KMS-11 (cell line): ENCODE data around the gene DGCR2.

Experiments used
- H2AFZ ChIP-seq: fragments of 200-600 bp; sonication (generic); 2 replicates; pipeline ENCODE4 v1.6.1; 2016; ENCODE audit warnings: antibody characterized with exemption, mixed run types, low read depth
- H3K27ac ChIP-seq: fragments of 200-600 bp; sonication (generic); 2 replicates; pipeline ENCODE4 v1.6.1; 2016; ENCODE audit warnings: mild to moderate bottlenecking, mixed run types
- H3K27me3 ChIP-seq: fragments of 200-600 bp; sonication (generic); 2 replicates; pipeline ENCODE4 v1.6.1; 2017; ENCODE audit warnings: mild to moderate bottlenecking, low read depth, mixed run types, moderate library complexity; ENCODE audit not compliant: insufficient read depth
- H3K36me3 ChIP-seq: fragments of 200-600 bp; sonication (generic); 2 replicates; pipeline ENCODE4 v1.6.1; 2017; ENCODE audit warnings: mild to moderate bottlenecking, mixed run types; ENCODE audit not compliant: insufficient read depth
- H3K4me1 ChIP-seq: fragments of 200-600 bp; sonication (generic); 2 replicates; pipeline ENCODE4 v1.6.1; 2016; ENCODE audit warnings: mild to moderate bottlenecking, low read depth, mixed run types; ENCODE audit not compliant: poor library complexity, severe bottlenecking
- H3K4me2 ChIP-seq: fragments of 200-600 bp; sonication (generic); 2 replicates; pipeline ENCODE4 v1.7.0; 2016; ENCODE audit warnings: mild to moderate bottlenecking, mixed run types
- H3K4me3 ChIP-seq: fragments of 200-600 bp; sonication (generic); IDR thresholded peaks from 2 replicates; pipeline ENCODE4 v1.6.1; 2017; ENCODE audit warnings: low read depth, low read length, mixed read lengths; ENCODE audit not compliant: insufficient read depth
- H3K79me2 ChIP-seq: fragments of 200-600 bp; sonication (generic); 2 replicates; pipeline ENCODE4 v1.6.1; 2016; ENCODE audit warnings: low read depth, mixed run types; ENCODE audit not compliant: insufficient read depth
- H3K9ac ChIP-seq: fragments of 200-600 bp; sonication (generic); 2 replicates; pipeline ENCODE4 v1.6.1; 2016; ENCODE audit warnings: mild to moderate bottlenecking, mixed run types
- H4K20me1 ChIP-seq: fragments of 200-600 bp; sonication (generic); 2 replicates; pipeline ENCODE4 v1.6.1; 2016; ENCODE audit warnings: mild to moderate bottlenecking, mixed run types; ENCODE audit not compliant: insufficient read depth
- TF ChIP-seq, protein P1 (sequence below): fragments of 200-600 bp; sonication (generic); conservative IDR thresholded peaks from 2 replicates; pipeline ENCODE4 v1.6.1; 2017; ENCODE audit warnings: low read depth, mild to moderate bottlenecking, antibody characterized with exemption, low read length, moderate library complexity, mixed read lengths

Gene DGCR2

DNA sequence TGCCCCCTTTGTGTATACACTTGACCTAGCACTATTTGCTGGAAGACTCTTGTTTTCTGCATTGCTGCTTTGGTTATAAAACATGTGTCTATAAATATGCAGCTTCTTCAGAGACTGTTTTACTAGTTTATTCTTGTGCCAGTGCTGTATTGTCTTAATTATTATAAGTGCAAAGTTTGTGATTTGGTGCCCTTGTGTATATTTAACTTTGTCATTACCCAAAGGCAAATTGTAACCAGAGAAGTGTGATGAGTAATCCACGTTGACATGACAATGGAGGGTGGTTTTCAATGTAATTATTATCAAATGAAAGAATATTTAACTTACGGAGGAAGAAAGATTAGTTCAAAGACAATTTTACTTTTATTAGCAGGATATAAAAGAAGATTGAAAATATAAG, 111.1 kb downstream of the DGCR2 start:
- H3K9ac ChIP-seq, result no peak overlapping the region
- H3K27me3 ChIP-seq, result no peaks in the 10 kb centered on the region
- no peak overlapping the region for H3K4me2 ChIP-seq
- H3K27ac ChIP-seq, result no peak overlapping the region
- no peak overlapping the region for H2AFZ ChIP-seq
- no peaks in the 10 kb centered on the region for H4K20me1 ChIP-seq
- H3K4me1 ChIP-seq, result no peaks in the 10 kb centered on the region
- TF ChIP-seq, protein P1, sequence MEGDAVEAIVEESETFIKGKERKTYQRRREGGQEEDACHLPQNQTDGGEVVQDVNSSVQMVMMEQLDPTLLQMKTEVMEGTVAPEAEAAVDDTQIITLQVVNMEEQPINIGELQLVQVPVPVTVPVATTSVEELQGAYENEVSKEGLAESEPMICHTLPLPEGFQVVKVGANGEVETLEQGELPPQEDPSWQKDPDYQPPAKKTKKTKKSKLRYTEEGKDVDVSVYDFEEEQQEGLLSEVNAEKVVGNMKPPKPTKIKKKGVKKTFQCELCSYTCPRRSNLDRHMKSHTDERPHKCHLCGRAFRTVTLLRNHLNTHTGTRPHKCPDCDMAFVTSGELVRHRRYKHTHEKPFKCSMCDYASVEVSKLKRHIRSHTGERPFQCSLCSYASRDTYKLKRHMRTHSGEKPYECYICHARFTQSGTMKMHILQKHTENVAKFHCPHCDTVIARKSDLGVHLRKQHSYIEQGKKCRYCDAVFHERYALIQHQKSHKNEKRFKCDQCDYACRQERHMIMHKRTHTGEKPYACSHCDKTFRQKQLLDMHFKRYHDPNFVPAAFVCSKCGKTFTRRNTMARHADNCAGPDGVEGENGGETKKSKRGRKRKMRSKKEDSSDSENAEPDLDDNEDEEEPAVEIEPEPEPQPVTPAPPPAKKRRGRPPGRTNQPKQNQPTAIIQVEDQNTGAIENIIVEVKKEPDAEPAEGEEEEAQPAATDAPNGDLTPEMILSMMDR, result no peak
- H3K4me3 ChIP-seq, result no peak overlapping the region
- H3K36me3 ChIP-seq, result no peaks in the 10 kb centered on the region
- no peaks in the 10 kb centered on the region for H3K79me2 ChIP-seq

GRCh38 chr22:19005905-19006304, 116.3 kb downstream of the DGCR2 start:
- Histone ChIP-seq H3K9ac (no peak overlapping the region), H3K36me3 (no peaks in the 10 kb centered on the region), H4K20me1 (no peaks in the 10 kb centered on the region), H3K4me2 (no peak overlapping the region), H3K79me2 (no peaks in the 10 kb centered on the region), H3K4me3 (no peak overlapping the region), H3K27ac (no peak overlapping the region), H2AFZ (no peak overlapping the region), H3K27me3 (no peaks in the 10 kb centered on the region), H3K4me1 (no peaks in the 10 kb centered on the region)
- TF ChIP-seq, protein P1, result no peak

DNA sequence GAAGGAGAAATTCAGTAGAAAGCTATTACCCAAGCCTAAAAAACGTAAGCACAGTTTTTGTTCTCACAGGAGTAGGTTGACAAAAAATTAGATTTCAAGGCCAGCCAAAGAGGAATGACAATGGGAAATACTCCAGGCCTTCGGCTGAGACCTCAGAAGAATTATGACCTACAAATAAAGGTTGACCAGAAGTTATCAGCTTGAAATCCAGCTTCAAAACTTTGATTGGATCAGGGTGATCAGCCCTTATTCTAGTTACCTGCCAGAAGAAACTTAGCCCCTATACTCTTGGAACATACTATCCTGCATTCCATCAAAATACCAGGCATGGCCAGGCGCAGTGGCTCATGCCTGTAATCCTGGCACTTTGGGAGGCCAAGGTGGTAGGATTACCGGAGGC, 117.7 kb downstream of the DGCR2 start:
- Histone ChIP-seq H2AFZ (no peak overlapping the region), H3K4me2 (no peak overlapping the region), H3K79me2 (no peaks in the 10 kb centered on the region), H3K9ac (no peak overlapping the region), H3K27ac (no peak overlapping the region), H3K36me3 (no peaks in the 10 kb centered on the region), H3K4me3 (no peak overlapping the region), H3K27me3 (no peaks in the 10 kb centered on the region), H3K4me1 (no peaks in the 10 kb centered on the region), H4K20me1 (no peaks in the 10 kb centered on the region)
- TF ChIP-seq, protein P1, result no peak

GRCh38 chr22:19003508-19003907, 118.7 kb downstream of the DGCR2 start:
- Histone ChIP-seq H3K9ac (no peak overlapping the region), H3K4me3 (no peak overlapping the region), H3K27ac (no peak overlapping the region), H4K20me1 (no peaks in the 10 kb centered on the region), H3K79me2 (no peaks in the 10 kb centered on the region), H3K36me3 (no peaks in the 10 kb centered on the region), H3K4me2 (no peak overlapping the region), H3K27me3 (no peaks in the 10 kb centered on the region), H2AFZ (no peak overlapping the region), H3K4me1 (no peaks in the 10 kb centered on the region)
- TF ChIP-seq, protein P1, result no peak

GRCh38 chr22:19002684-19003038, 119.6 kb downstream of the DGCR2 start:
- no peaks in the 10 kb centered on the region for H3K4me1 ChIP-seq
- H2AFZ ChIP-seq, result no peak overlapping the region
- TF ChIP-seq, protein P1, result no peak
- no peaks in the 10 kb centered on the region for H3K36me3 ChIP-seq
- no peaks in the 10 kb centered on the region for H4K20me1 ChIP-seq
- H3K27ac ChIP-seq, result no peak overlapping the region
- H3K79me2 ChIP-seq, result no peaks in the 10 kb centered on the region
- H3K27me3 ChIP-seq, result no peaks in the 10 kb centered on the region
- no peak overlapping the region for H3K4me3 ChIP-seq
- no peak overlapping the region for H3K9ac ChIP-seq
- no peak overlapping the region for H3K4me2 ChIP-seq
